Measurements from ENCODE around the gene TCF4. TPM values are rescaled to one million over a fixed set of nuclear protein-coding genes. Genes with fewer than 3 reads are reported as not detected.

Gene TCF4
- polyA plus RNA-seq, 1 of the 3 experiments (the other 2 are of a cell fraction), result 39.1 TPM

GRCh38 chr18:55331301-55331700 lies 256.7 kb downstream of the TCF4 start:
- Histone ChIP-seq H3K36me3 (replicated peaks in 1 of 2; ENCODE audit: control insufficient read depth in 1 of 2, insufficient read depth in 2 of 2, low read length in 1 of 2) (peaks cover 0 to 5% of the 10 kb centered on the region in 2 experiments), H3K27me3 (ENCODE audit: insufficient read depth) (no peaks in the 10 kb centered on the region), H3K4me3 (ENCODE audit: low read depth in 2 of 2, low read length in 1 of 2) (no peak overlapping the region), H3F3A (replicated peaks; ENCODE audit: insufficient read depth) (peaks cover 29% of the 10 kb centered on the region), H3K79me2 (ENCODE audit: insufficient read depth) (peaks cover 28% of the 10 kb centered on the region), H3K9me3 (no peaks in the 10 kb centered on the region), H3K4me1 (ENCODE audit: control insufficient read depth in 1 of 2, insufficient read depth in 2 of 2, low read depth in 1 of 2, low read length in 1 of 2) (peaks cover 28 to 41% of the 10 kb centered on the region in 2 experiments), H4K20me1 (ENCODE audit: insufficient read depth) (no peaks in the 10 kb centered on the region), H3K9ac (no peak overlapping the region), H2AFZ (ENCODE audit: low read depth) (no peak overlapping the region), H3K9me2 (no peaks in the 10 kb centered on the region), H3K27ac (ENCODE audit: low read depth in 2 of 2, low read length in 1 of 2) (peak overlapping the region in 1 of 2 experiments; percentile 50; a peak in 2 of 4 replicates), H3K4me2 (no peak overlapping the region)
- TF ChIP-seq NFIC (IDR thresholded peaks at IDR 0.05; ENCODE audit: borderline replicate concordance), result no peak
- TF ChIP-seq RXRA (IDR thresholded peaks at IDR 0.05; ENCODE audit: borderline replicate concordance, low read depth), result no peak
- TF ChIP-seq PBX3 (IDR thresholded peaks at IDR 0.05), result no peak
- no peak for TF ChIP-seq REST (IDR thresholded peaks at IDR 0.05; ENCODE audit: low read depth, low read length)
- TF ChIP-seq MEF2A (IDR thresholded peaks at IDR 0.05; ENCODE audit: borderline replicate concordance, low read depth), result no peak
- no peak for TF ChIP-seq YY1 (IDR thresholded peaks at IDR 0.05; ENCODE audit: low read depth)
- no peak for TF ChIP-seq IRF3 (IDR thresholded peaks at IDR 0.05; ENCODE audit: low read depth, low read length)
- TF ChIP-seq MAX (IDR thresholded peaks at IDR 0.05; ENCODE audit: low read depth), result no peak
- POLR2A ChIA-PET, result interaction anchor here (0.5 to 1.0 kb wide), 2 partner anchors 9 to 378 kb away, joined by 3 to 7 read pairs; no protein-coding TSS in a partner anchor
- 95% methylated on average over 2 of the region's 2 CpGs for WGBS (ENCODE audit: low lambda C conversion rate)
- DNase-seq, result no peak
- CTCF ChIA-PET, result interaction anchor here (1.2 to 1.9 kb wide), 4 partner anchors 9 to 1245 kb away, joined by 3 to 7 read pairs (median 6); no protein-coding TSS in a partner anchor

- POLR2A ChIA-PET, result no interaction called here
- peaks cover 29% of the 10 kb centered on the region for H3F3A ChIP-seq (replicated peaks; ENCODE audit: insufficient read depth)
- H3K79me2 ChIP-seq (ENCODE audit: insufficient read depth), result peaks cover 55% of the 10 kb centered on the region
- H3K9me3 ChIP-seq, result no peaks in the 10 kb centered on the region
- no peaks in the 10 kb centered on the region for H3K9me2 ChIP-seq
- H3K36me3 ChIP-seq (replicated peaks in 1 of 2; ENCODE audit: control insufficient read depth in 1 of 2, insufficient read depth in 2 of 2, low read length in 1 of 2), result peaks cover 0 to 5% of the 10 kb centered on the region in 2 experiments
- no peaks in the 10 kb centered on the region for H4K20me1 ChIP-seq (ENCODE audit: insufficient read depth)
- H2AFZ ChIP-seq (ENCODE audit: low read depth), result no peak overlapping the region
- no peak for DNase-seq
- no peaks in the 10 kb centered on the region for H3K27me3 ChIP-seq (ENCODE audit: insufficient read depth)
- H3K27ac ChIP-seq (ENCODE audit: low read depth in 2 of 2, low read length in 1 of 2), result peak overlapping the region; percentile 73 to 100; a peak in 3 of 4 replicates
- CTCF ChIA-PET, result no interaction called here
- peak overlapping the region; percentile 16; the same call in 1 of the 2 replicates for H3K9ac ChIP-seq
- H3K4me1 ChIP-seq (ENCODE audit: control insufficient read depth in 1 of 2, insufficient read depth in 2 of 2, low read depth in 1 of 2, low read length in 1 of 2), result peaks cover 35 to 47% of the 10 kb centered on the region in 2 experiments
- 29% methylated on average over 4 of the region's 4 CpGs for WGBS (ENCODE audit: low lambda C conversion rate)
- peak overlapping the region; percentile 40; the same call in 1 of the 2 replicates for H3K4me2 ChIP-seq
- no peak overlapping the region for H3K4me3 ChIP-seq (ENCODE audit: low read depth in 2 of 2, low read length in 1 of 2)
- TF ChIP-seq NFIC (IDR thresholded peaks at IDR 0.05; ENCODE audit: borderline replicate concordance), result peak; percentile 11; the same call in 1 of the 2 replicates
- TF ChIP-seq MXI1 (IDR thresholded peaks at IDR 0.05; ENCODE audit: low read depth, low read length), result no peak
- TF ChIP-seq TAF1 (IDR thresholded peaks at IDR 0.05; ENCODE audit: borderline replicate concordance, low read depth, low read length), result no peak
- no peak for TF ChIP-seq CHD2 (IDR thresholded peaks at IDR 0.05; ENCODE audit: low read length, partially characterized antibody)
- no peak for TF ChIP-seq USF1 (IDR thresholded peaks at IDR 0.05; ENCODE audit: borderline replicate concordance, low read depth)
- no peak for TF ChIP-seq RFX5 (IDR thresholded peaks at IDR 0.05; ENCODE audit: low read length)
- peak; percentile 50; the same call in 1 of the 2 replicates for TF ChIP-seq ELF1 (IDR thresholded peaks at IDR 0.05)
- TF ChIP-seq TCF12 (IDR thresholded peaks at IDR 0.05), result peak; percentile 44
- no peak for TF ChIP-seq FOXJ3 (CRISPR knock-in tag; IDR thresholded peaks at IDR 0.05)
- 0 out of 2 replicates have a peak, but pooled peaks have one; percentile 7 for TF ChIP-seq PBX3 (IDR thresholded peaks at IDR 0.05)
- no peak for TF ChIP-seq SIN3A (IDR thresholded peaks at IDR 0.05; ENCODE audit: borderline replicate concordance, low read depth, low read length)
- TF ChIP-seq GATA2 (CRISPR knock-in tag; IDR thresholded peaks at IDR 0.05), result no peak
- TF ChIP-seq RCOR1 (IDR thresholded peaks at IDR 0.05; ENCODE audit: low read length), result no peak
- no peak; the same call in 1 of the 2 replicates for TF ChIP-seq FOSL2 (IDR thresholded peaks at IDR 0.05; ENCODE audit: borderline replicate concordance, low read depth)
Observed at GRCh38 chr18:55328301-55328700, 259.7 kb downstream of the TCF4 start.
